GM19099 (cell line): ENCODE data around the gene NNT.

Experiments
- POLR2A ChIP-seq: IDR thresholded peaks from 3 replicates; pipeline ENCODE4 v1.6.1; 2011; ENCODE audit warnings: low read depth; ENCODE audit not compliant: insufficient read length; ENCODE audit errors: extremely low read depth

Gene NNT

DNA sequence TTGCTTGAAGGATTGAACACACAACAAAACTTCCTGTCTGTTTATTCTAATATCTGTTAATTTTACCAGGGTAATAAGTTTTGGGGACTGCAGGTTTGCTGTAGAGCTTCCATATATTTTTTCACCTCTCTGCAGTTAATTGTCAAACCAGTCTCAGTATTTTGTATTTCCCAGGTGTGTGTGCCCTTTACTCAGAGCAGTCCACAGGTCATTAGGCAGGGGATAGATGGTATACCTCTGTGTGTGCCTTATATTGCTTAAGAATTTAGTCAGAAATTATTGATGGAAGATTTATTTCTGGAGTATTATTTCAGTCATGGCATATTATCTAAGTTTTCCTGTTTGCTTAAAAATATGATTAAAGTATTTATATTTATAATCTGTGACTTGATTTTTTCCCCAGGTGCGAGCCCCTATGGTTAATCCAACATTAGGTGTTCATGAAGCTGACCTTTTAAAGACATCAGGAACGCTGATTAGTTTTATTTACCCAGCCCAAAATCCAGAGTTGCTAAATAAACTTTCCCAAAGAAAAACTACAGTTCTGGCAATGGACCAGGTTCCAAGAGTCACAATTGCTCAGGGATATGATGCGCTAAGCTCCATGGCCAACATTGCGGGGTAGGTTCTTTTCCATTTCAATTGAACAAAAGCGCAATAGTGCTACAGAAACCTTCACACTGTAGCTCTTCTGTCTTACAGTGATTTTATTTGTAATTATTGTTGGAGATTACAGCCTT is 12.6 kb downstream of the NNT start:
- TF ChIP-seq POLR2A = no peak

DNA sequence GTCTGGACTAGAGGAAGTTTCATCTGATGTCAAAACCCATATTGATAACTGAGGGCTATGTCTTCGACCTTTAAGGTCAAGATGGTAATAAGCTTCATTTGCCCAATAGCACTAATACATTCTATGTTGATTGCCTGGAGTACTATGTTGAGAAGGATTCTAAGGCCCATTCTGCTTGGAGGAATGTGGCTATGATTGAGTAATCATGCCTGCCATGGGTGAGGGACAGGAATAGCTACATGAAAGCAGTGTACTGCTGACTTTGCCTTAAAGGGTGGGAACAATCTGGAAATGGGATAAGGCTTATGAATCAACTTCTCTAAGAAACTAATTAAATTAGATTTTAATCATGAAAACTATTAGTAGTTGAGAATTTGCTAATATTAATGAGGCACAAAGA is 13.6 kb downstream of the NNT start:
- TF ChIP-seq POLR2A = no peak

DNA sequence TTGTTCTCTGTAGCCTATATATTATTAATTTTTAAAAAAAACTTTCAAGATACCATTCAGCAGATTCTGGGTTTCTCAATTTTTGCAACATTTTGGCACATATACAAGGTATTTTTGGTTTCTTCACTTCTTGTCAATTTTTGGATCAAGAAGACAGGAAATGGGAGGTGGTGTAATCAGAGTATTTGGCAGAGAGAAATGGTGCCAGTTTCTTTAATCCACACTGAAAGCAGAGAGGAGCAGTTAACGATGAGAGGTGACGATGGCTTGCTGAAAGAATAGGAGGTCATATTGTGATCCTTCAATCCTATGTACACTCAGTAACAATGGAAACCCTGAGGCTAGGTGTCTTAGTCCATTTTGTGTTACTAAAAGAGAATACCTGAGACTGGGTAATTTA is 16.4 kb downstream of the NNT start:
- no peak for TF ChIP-seq POLR2A

DNA sequence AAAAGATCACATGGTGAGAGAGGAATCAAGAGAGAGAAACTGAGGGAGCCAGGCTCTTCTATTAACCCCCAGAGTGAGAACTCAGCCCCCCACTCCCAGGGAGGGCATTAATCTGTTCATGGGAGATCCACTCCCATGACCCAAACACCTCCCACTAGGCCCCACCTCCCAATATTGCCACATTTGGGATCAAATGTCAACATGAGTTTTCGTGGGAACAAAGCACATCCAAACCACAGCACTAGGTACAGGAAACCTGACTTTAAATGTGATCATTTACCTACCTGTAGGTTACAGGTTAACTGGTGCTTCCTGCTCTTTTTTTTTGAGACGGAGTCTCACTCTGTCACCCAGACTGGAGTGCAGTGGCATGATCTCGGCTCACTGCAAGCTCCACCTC is 16.9 kb downstream of the NNT start:
- TF ChIP-seq POLR2A = no peak

DNA sequence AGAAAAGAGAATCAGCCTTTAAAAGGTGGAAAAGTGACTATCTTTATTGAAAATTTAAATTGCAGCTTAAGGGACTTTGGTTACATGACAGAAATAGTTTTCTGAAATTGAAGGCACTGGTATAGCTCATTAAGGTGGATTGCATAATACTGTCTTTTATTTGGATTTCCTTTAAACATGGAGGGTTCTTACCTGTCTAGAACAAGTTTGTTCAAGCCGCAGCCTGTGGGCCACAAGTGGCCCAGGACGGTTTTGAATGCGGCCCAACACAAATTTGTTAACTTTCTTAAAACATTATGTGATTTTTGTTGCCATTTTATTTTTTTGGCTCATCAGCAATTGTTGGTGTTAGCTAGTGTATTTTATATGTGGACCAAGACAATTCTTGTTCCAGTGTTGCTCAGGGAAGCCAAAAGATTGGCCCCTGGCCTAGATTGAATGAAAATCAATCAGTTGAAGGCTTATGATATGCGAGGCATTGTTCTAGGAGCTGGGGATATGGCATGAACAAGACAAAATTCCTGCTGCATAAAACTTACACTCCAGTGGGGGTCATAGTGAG is 18.0 kb downstream of the NNT start:
- TF ChIP-seq POLR2A = no peak

DNA sequence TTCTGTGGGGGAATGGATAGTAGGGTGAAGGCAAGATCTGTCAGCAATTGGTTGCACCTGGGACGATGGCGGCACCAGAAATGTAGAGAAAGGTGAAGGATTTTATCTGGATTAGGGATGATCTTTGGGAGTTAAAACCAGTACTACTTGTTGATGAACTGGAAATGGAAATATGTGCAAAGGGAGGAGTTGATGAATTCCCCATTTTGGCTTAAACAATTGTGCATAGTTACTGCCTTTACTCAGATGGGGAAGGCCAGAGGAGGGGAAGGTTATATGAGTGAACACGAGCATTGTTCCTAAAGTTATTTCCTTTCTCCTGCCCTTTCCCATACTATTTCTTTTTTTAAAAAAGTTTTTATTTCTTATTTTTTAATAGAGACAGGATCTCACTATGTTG is 19.1 kb downstream of the NNT start:
- TF ChIP-seq POLR2A = no peak

DNA sequence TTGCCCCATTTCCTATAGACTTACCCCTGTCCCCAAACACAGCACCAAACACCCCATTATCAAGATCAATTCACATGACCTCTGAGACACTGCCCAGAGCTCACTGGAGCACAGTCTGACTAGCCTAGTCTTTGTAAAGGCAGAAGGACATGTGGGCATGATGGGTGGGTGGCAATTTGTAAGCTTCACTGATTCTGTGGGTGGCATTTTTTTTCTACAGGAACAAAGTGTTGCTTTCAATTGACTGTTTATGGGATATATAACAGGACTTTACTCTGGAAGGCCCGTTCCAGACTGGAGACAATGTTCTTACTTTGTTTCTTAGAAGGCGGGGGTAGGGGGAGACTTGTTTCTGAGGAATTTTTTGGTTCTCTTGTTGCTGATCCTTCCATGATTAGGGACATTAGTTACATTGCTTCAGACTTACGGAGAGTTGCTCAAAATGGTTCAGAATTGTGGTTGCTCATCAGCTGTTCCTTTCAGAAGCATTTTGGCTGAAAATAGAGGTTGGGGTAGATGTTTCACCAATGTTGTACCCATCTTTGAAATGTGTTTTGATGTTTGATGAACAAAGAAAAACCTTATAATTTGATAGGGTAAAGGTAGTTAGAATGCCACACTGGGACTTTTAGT is 20.2 kb downstream of the NNT start:
- no peak for TF ChIP-seq POLR2A

DNA sequence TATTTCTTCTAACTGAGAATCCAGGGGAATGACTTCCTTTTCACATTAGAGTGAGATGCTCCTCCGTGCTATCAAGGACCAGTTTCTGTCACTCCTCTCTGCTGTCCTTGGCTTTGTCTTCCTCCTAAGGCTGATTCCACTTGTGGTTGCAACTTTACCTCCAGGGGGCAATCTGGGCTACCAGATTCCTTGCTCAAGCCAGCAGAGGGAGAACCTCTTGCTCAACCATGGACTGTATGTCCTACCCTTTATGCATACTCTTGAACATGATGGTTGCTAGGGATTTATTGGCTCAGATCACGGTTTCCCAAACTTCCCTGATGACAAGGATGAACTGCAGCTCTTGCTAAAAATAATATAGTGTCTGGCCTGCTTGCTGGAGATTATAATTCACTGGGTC is 24.0 kb downstream of the NNT start:
- TF ChIP-seq POLR2A = no peak

DNA sequence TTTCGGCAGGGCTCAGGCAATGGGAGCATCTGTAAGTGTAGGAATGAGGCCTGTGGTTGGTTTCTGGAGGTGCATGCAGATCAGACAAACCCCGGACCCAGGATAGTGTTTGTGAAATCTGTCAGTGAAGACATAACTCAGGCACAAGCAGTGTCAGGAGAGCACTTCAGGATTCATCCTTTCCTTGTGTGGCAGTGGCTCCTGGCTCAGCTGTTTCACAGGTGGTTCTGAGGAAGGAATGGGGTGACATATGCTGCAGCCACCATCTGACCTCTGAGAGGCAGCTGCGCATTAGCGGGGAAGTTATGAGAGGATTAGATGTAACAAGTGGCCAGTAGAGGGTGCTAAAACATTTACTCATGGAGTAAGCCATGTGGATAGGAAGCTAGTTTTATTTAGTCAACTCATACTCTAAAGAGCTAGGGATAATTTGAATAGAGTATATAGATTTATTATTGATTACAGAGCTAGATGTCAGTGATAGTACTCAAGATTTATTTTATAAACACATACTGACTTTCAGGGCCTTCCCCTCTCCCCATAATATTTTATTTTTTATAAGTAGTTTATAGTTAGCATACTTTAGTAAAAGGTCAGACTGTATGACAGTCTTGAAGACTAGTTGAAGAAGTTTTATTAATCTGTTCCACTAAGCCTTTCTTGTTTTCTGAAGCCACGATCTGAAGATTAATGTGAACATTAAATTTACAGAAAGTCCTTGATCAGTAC is 28.4 kb downstream of the NNT start:
- TF ChIP-seq POLR2A = no peak

DNA sequence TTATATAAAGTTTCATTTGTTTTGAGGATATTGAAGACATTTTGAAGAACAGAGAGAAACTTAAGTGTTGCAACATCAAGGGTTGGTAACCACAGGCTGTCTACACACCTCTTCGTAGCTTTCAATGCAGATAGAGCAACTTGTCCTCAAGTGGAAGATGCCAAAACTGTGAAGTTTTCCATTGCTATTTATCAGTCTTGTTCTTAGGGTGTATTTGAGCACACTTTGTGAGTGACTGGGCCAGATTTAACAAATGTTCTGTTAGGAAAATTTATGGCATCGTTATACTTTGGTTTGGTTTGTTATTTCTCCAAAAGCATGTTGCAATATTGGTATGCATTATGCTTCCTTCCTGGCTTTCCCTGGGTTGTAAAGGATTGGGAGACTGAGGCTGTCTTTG is 31.6 kb downstream of the NNT start:
- no peak for TF ChIP-seq POLR2A

DNA sequence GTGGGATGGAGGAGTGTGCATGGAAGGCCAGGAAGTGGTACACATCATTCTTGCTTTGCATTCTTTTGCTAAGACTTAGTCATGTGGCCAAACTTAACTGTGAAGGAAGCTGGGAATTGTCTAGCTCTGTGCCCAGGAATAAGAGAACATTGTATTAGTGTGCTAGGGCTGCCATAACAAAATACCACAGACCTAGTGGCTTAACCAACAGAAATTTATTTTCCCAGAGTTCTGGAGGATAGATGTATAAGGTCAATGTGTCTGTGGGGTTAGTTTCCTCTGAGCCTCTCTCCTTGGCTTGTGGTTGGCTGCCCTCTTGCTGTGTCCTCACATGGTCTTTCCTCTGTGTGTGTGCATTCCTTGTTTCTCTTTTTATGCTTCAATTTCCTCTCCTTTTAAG is 32.4 kb downstream of the NNT start:
- no peak for TF ChIP-seq POLR2A

DNA sequence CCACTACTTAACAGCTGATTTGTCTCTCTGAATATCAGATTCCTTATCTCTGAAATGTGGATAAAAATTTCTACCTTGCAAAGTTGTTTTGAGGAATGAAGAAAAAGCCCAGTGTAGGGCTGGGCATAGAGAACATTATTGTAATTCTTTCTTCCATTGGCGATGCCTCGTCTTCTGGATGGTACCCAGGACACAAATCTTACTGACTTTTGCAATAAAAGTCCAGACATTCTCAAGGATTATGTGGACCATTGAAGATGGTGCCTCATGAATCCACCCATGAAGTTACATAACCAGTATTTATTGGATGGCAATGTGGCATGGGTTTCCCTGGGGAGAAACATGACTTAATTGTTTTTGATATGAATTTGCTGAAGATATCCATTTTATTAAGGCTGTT is 33.1 kb downstream of the NNT start:
- no peak for TF ChIP-seq POLR2A

DNA sequence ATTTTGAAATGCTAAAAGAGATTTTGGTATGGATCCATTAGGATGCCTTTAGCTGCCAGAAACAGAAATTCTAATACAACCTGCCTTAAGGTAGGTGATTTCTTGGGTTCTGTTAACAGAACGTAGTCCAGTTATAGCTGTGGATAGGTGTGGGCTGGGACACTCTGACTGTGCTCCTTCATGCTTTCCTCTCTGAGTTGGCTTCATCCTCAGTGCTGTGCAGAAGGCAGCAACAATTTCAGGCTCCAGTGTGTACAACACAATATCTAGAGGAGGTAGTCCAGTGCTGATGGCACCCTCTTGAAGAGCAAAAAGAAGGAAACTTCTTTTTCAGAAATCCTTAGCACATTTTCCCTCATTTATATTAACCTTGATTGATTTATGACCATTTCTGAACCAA is 34.4 kb downstream of the NNT start:
- TF ChIP-seq POLR2A = no peak

DNA sequence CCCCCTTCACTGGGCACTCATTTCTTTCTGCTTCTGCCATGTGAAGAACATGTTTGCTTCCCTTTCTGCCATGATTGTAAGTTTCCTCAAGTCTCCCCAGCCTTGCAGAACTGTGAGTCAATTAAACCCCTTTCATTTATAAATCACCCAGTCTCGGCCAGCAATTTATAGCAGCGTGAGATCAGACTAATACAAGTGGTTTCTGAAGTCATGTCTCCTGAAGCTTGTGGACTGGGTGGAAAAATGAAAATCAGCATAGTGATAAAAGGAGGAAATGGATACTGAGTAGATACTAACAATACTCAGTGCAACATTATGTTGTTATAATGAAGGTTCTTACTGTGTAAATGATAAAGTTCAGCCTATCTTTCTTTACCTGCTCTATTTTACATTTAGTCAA is 35.1 kb downstream of the NNT start:
- TF ChIP-seq POLR2A = no peak

DNA sequence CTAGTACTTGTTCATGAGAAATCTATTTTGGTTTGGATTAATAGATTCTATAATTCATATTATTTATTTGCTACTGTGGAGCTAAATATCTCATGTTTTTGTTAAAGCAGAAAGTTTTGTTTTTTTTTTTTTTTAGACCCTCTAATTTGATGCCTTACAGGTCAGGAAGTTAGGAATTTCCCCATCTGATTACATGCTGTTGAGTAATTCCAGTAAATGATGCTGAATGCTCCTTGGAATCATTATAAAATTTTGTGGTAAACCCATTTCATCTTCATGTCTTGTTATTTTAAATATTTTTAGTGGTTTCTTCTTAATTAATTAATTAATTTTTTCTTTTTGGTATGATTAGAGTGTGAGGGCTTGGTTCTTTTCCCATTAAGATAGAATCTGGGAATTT is 35.6 kb downstream of the NNT start:
- no peak for TF ChIP-seq POLR2A

DNA sequence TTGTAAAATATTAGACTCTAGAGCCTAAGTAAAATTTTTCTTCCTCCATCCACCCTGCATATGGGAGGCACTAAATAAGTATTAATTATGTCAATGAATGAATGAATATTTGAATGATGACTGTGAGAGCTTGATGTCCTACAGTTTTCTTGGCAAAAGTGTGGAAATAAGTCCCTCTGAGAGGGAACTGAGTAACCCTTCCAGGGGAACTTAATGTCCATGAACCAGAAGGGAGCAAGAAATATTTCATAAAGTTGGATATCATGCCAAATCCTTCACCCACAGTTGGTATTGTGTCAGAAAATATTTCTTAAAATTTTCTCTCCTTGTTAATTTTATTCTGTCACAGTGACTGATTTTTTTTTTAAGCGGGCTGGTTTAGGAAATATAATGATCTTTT is 36.6 kb downstream of the NNT start:
- no peak for TF ChIP-seq POLR2A
